Left ventricle myocardium inferior (tissue), 1 donor: ENCODE measurements around the gene GPAT2. TPM values are rescaled to one million over a fixed set of nuclear protein-coding genes. Genes with fewer than 3 reads are reported as not detected.
A peak's percentile ranks its signal among the peaks of the same experiment; 100 is the strongest.
"Not testable (repeated sequence)": the region's sequence is repeated elsewhere in the genome, so short reads cannot be mapped to it uniquely, and the experiment has no call there.

Experiments
- DNase-seq: peaks from one replicate; pipeline ENCODE4 v3.0.0-alpha.2; 2020
- H3K27ac ChIP-seq: fragments of 200-600 bp; replicated peaks from 2 replicates; pipeline ENCODE4 v1.8.0; 2021
- H3K27me3 ChIP-seq: fragments of 200-600 bp; 2 replicates; pipeline ENCODE4 v1.8.0; 2021; ENCODE audit warnings: low read depth
- H3K36me3 ChIP-seq: fragments of 200-600 bp; 2 replicates; pipeline ENCODE4 v1.8.0; 2021
- H3K4me1 ChIP-seq: fragments of 200-600 bp; 2 replicates; pipeline ENCODE4 v1.8.0; 2021
- H3K4me3 ChIP-seq: fragments of 200-600 bp; 2 replicates; pipeline ENCODE4 v1.8.0; 2021; ENCODE audit warnings: mild to moderate bottlenecking, moderate library complexity
- H3K9me3 ChIP-seq: fragments of 200-600 bp; replicated peaks from 2 replicates; pipeline ENCODE4 v1.8.0; 2021
- intact Hi-C: fragments of 100-400 bp; cut with micrococcal nuclease; formaldehyde crosslinking; loops from one replicate; pipeline ENCODE4 v1.11.0; 2022
- long read RNA-seq: library from polyadenylated mRNA; unstranded; transcript quantifications from one replicate; pipeline ENCODE4 v2.0.0, GENCODE V29; 2021
- total RNA-seq: library from RNA; stranded (reverse); fragmentation: NEBNext Ultra II Directional; extraction: Animal tissue kit (Norgen Biotek cat#: 25700); gene quantifications from one replicate; pipeline ENCODE4 v1.2.1, GENCODE V29; 2021
- TF ChIP-seq, protein P1 (sequence below): fragments of 200-600 bp; IDR thresholded peaks from 2 replicates; pipeline ENCODE4 v1.8.0; 2021; ENCODE audit warnings: antibody characterized with exemption, mild to moderate bottlenecking, borderline replicate concordance
- donor health status: DM: no; HTN: yes; CAD: no; lungs with severe emphysema.

GPAT2 gene
- total RNA-seq = 5.3 TPM
- long read RNA-seq, partial matches to known transcripts = 3 of 23 reads
- long read RNA-seq, other reads (novel, unspliced or antisense) = 20 of 23 reads

DNA sequence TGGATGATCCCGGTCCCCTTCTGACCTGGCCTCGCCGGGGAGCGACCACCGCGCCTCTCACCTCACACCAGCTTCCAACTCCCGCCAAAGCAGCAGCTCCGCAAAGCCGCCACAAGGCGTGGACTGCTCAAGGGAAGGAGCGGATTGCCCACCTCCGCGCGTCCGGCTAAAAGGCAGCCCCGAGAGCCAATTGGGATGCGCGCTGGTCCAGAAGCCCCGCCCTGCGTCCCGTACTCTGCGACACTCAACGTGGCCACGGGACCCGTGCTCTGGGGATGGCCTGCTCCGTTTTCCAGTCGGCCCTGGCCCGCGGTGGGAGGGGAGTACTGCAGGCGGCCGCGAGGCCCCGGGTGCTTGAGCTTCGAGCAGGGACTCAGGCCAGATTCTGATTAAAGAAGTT lies at the start of gene GPAT2:
Gene GPAT2, minus strand, starts transcription at position 125 of the 400 bp plus-strand sequence. CDS start 2,557 bp downstream, outside the sequence.
- intact Hi-C loops, H3K27me3 ChIP-seq, H3K4me1 ChIP-seq, DNase-seq, H3K36me3 ChIP-seq, H3K4me3 ChIP-seq, H3K9me3 ChIP-seq, H3K27ac ChIP-seq: not testable (repeated sequence)

DNA sequence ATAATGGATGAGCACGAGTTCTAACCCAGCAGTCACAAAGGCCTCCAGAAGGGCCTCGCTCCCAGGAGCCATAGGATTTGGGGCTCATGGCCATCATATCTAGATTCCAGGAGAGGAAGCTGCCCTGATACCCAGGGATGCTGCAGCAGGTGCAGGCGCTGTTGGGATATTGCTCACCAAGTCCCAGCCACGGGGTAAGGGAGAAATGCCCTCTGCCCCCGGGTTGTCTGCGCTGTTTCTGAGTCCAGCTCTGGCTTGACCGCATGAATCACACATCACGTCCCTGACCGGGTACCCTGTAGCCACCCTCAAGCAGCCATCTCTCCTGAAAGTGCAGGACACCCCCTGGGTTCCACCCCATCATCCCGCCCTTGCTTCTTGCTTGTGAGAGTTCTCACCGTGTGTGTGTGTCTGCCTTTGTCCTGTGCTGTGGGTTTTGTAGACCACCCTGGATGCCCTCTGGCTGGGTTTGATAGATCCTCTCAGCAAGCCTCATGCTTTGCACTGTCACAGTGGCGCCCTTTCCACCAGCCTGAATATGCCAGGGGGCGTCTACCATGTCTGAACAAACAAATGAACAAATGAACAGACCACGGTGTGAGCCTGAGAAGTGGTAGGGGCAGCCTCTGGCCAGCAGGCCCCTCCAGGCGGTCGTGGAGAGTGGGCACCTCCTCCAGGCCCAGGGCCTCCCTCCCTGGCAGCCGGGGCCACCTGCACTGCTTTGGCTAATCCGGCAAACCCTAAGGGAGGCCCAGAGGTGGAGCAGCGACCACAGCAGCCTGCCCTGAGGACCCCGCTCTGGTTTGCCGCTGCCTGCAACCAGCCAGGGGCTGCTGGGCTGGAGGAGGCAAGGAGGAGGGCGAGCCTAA lies 49.5 kb upstream of the GPAT2 start:
- Histone ChIP-seq H3K36me3 (no peaks in the 10 kb centered on the region), H3K9me3 (no peaks in the 10 kb centered on the region), H3K27me3 (no peaks in the 10 kb centered on the region), H3K4me3 (no peak overlapping the region), H3K4me1 (peaks cover 34% of the 10 kb centered on the region), H3K27ac (peak overlapping the region; percentile 89)
- intact Hi-C loops = no loop called here
- peak; percentile 11 for DNase-seq
- TF ChIP-seq, protein P1, sequence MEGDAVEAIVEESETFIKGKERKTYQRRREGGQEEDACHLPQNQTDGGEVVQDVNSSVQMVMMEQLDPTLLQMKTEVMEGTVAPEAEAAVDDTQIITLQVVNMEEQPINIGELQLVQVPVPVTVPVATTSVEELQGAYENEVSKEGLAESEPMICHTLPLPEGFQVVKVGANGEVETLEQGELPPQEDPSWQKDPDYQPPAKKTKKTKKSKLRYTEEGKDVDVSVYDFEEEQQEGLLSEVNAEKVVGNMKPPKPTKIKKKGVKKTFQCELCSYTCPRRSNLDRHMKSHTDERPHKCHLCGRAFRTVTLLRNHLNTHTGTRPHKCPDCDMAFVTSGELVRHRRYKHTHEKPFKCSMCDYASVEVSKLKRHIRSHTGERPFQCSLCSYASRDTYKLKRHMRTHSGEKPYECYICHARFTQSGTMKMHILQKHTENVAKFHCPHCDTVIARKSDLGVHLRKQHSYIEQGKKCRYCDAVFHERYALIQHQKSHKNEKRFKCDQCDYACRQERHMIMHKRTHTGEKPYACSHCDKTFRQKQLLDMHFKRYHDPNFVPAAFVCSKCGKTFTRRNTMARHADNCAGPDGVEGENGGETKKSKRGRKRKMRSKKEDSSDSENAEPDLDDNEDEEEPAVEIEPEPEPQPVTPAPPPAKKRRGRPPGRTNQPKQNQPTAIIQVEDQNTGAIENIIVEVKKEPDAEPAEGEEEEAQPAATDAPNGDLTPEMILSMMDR = no peak

DNA sequence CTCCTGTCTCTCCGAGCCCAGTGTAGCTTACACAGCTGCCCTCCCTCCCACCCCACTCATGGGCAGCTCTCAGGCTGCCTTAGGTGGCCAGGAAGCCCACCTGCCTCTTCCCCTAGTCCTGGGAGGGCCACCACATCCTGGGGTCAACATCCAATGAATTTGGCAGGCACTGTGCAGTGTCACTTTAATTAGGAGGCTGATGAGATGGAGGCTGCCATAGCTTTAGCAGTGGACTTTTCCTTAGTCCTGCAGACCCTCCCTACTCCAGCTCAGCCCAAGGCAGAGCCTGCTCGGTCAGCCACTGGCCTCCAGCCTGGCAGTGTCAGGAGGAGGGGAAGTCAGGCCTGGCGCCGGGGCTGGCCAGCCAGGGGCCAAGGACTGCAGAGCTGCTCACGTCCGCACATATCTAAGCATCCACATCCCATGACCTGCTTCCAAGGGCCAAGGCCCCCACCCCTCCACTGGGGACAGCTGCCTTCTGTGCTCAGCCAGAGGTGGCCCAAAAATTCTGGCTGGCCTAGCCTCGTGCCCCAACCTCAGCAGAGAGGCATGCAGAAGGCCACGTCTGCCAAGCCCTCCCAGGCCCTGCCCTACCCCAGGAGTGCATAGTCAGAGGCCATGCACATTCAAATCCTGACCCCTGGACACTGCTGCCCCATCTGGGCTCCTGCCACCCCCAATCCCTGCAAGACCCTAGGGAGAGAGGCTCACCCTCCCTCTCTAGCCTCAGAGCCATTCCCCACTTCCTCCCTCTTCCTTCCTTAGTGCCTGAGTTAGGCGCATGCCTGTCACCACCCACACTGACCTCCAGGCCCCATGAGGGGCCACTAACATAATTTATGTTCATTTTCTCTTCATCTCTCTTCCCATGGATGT lies 48.6 kb upstream of the GPAT2 start:
- no peaks in the 10 kb centered on the region for H3K9me3 ChIP-seq
- TF ChIP-seq, protein P1 = no peak
- peak overlapping the region; percentile 89 for H3K27ac ChIP-seq
- H3K36me3 ChIP-seq = no peaks in the 10 kb centered on the region
- no peaks in the 10 kb centered on the region for H3K27me3 ChIP-seq
- intact Hi-C loops = no loop called here
- peaks cover 32% of the 10 kb centered on the region for H3K4me1 ChIP-seq
- peak; percentile 75 for DNase-seq
- no peak overlapping the region for H3K4me3 ChIP-seq

DNA sequence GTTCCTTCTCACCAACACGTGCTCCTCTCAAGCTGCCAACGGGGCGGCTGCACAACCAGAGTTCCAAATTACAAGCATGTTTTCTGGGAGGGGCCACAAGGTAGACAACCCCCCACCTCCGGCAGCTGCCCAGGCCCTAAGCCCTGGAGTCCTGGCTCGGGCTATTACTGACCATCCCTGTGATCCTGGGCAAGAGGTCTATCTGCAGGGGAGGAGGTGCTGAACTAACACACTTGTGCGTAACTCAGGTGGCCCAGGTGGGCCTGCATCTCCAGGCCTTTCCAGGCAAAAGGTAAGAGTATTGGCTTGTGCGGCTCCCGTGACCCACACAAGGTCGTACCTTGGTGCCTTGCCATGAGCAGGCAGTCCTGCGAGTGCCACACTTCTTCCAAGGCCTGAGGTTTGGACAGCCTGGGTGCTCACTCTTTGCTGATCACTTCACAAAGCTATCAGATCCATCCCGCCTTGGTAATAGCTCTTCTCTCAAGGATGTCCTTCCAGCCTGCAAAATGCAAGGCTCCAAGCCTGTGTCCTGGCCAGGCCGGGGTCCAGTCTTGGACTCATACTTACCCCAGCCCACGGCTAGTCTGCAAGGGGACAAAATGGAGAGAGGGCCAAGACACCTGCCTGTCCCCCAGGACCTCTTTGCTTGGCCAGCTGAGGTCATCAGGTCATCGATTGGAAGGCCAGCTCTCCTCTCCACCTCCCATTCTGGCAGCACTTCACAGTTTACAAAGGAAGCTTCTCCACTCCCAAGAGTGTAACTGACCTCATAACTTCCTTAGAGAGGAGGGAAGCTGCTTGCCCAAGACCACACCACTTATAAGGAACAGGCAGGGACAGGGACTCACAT lies 47.7 kb upstream of the GPAT2 start:
- H3K27ac ChIP-seq = peak overlapping the region; percentile 89
- peaks cover 32% of the 10 kb centered on the region for H3K4me1 ChIP-seq
- intact Hi-C loops = no loop called here
- peak; percentile 16 for DNase-seq
- no peaks in the 10 kb centered on the region for H3K36me3 ChIP-seq
- TF ChIP-seq, protein P1 = no peak
- H3K9me3 ChIP-seq = peaks cover under 1% of the 10 kb centered on the region
- H3K27me3 ChIP-seq = no peaks in the 10 kb centered on the region
- no peak overlapping the region for H3K4me3 ChIP-seq

DNA sequence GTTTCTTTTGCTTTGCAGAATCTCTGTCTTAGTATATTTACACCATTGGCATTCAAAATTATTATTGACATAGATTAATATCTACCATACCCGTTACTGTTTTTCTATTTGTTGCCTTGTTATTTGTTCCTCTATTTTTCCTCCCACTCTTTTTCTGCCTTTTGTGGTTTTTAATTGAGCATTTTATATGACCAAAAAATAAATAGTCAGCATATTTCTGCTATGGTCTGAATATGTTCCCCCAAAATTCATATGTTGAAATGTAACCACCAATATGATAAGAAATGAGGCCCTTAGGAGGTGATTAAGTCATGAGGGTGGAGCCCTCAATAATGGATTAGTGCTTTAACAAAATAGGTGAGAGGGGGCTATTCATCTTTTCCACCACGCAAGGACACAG lies 46.3 kb upstream of the GPAT2 start:
- Histone ChIP-seq H3K4me3 (no peak overlapping the region), H3K36me3 (no peaks in the 10 kb centered on the region), H3K9me3 (peaks cover 15% of the 10 kb centered on the region), H3K27me3 (no peaks in the 10 kb centered on the region), H3K27ac (no peak overlapping the region), H3K4me1 (peaks cover 32% of the 10 kb centered on the region)
- DNase-seq = no peak
- intact Hi-C loops = no loop called here
- TF ChIP-seq, protein P1 = no peak
